Keratinocyte (primary cell): ENCODE results near the gene RAB4A. TPM values are rescaled to one million over a fixed set of nuclear protein-coding genes. Genes with fewer than 3 reads are reported as not detected.

Experiments
- DNase-seq: peaks from one replicate; pipeline ENCODE4 v3.0.0-alpha.2; 2011; ENCODE audit warnings: low read depth, missing footprints, low spot score
- FAIRE-seq: peaks from 2 replicates; lab custom pipeline; 2011; peaks lifted over from hg19 to GRCh38; lab: Jason Lieb, UNC
- H2AFZ ChIP-seq: 2 replicates; pipeline ENCODE4 v1.6.0; 2012; ENCODE audit warnings: low read length, control low read depth, inconsistent platforms; ENCODE audit not compliant: control insufficient read depth
- H3K27ac ChIP-seq: 2 replicates; pipeline ENCODE4 v1.5.1; 2011; ENCODE audit warnings: low read length; ENCODE audit not compliant: control insufficient read depth, insufficient read depth
- H3K27me3 ChIP-seq: 3 replicates; pipeline ENCODE4 v1.6.0; 2011; ENCODE audit warnings: low read length; ENCODE audit not compliant: control insufficient read depth, insufficient read depth; ENCODE audit errors: extremely low read depth
- H3K36me3 ChIP-seq, 2 experiments: 2 replicates in 1 of 2; 3 replicates in 1 of 2; pipeline ENCODE4 v1.5.1; 2011; ENCODE audit warnings: low read length in 2 of 2, mild to moderate bottlenecking in 1 of 2; ENCODE audit not compliant: control insufficient read depth in 2 of 2, insufficient read depth in 2 of 2; ENCODE audit errors: extremely low read depth in 1 of 2
- H3K4me1 ChIP-seq: 3 replicates; pipeline ENCODE4 v1.5.1; 2011; ENCODE audit warnings: low read length; ENCODE audit not compliant: control insufficient read depth, insufficient read depth; ENCODE audit errors: extremely low read depth
- H3K4me2 ChIP-seq: 3 replicates; pipeline ENCODE4 v1.6.0; 2011; ENCODE audit warnings: low read depth, low read length; ENCODE audit not compliant: control insufficient read depth, insufficient read depth; ENCODE audit errors: extremely low read depth
- H3K4me3 ChIP-seq, 3 experiments: fragments of 200-600 bp in 1 of 3; sonication (generic) in 1 of 3; 2 replicates in 2 of 3; 3 replicates in 1 of 3; pipeline ENCODE4 v1.5.1; 2011 to 2016; ENCODE audit warnings: low read length in 3 of 3, mild to moderate bottlenecking in 3 of 3, control low read depth in 2 of 3, inconsistent platforms in 1 of 3, low read depth in 1 of 3, mixed read lengths in 1 of 3, mixed run types in 1 of 3, moderate library complexity in 1 of 3; ENCODE audit not compliant: control insufficient read depth in 2 of 3, insufficient read depth in 2 of 3; ENCODE audit errors: extremely low read depth in 1 of 3
- H3K79me2 ChIP-seq: 2 replicates; pipeline ENCODE4 v1.6.0; 2012; ENCODE audit warnings: low read length; ENCODE audit not compliant: control insufficient read depth, insufficient read depth
- H3K9ac ChIP-seq: 3 replicates; pipeline ENCODE4 v1.6.0; 2011; ENCODE audit warnings: low read length; ENCODE audit not compliant: control insufficient read depth, insufficient read depth; ENCODE audit errors: extremely low read depth
- H3K9me1 ChIP-seq: 3 replicates; pipeline ENCODE4 v1.6.0; 2011; ENCODE audit warnings: low read length; ENCODE audit not compliant: control insufficient read depth, insufficient read depth; ENCODE audit errors: extremely low read depth
- H3K9me3 ChIP-seq: 2 replicates; pipeline ENCODE4 v1.5.1; 2012; ENCODE audit warnings: low read depth, low read length; ENCODE audit not compliant: control insufficient read depth
- H4K20me1 ChIP-seq: 3 replicates; pipeline ENCODE4 v1.6.0; 2011; ENCODE audit warnings: low read length; ENCODE audit not compliant: control insufficient read depth, insufficient read depth; ENCODE audit errors: extremely low read depth
- EZH2 ChIP-seq: IDR thresholded peaks from one replicate; pipeline ENCODE4 v1.6.1; 2012; ENCODE audit warnings: inconsistent platforms, mild to moderate bottlenecking, low read length, moderate library complexity
- dilution Hi-C: fragments of 300-500 bp; cut with MboI; formaldehyde crosslinking; loops from one replicate; pipeline ENCODE4 v1.7.0; 2020; ENCODE audit warnings: low sequenced_read_pairs; ENCODE audit not compliant: extremely low pct_ligation_motif_present
- polyA plus RNA-seq, 5 experiments: library from polyadenylated mRNA; depleted of rRNA in 3 of 5; stranded (reverse) in 3 of 5; stranded (forward) in 1 of 5; unstranded in 1 of 5; fragments of >200 nt; gene quantifications; 1 replicate in 1 of 5; 2 replicates in 3 of 5; 3 replicates in 1 of 5; pipeline versions ENCODE4 v1.2.1 to v1.2.3, GENCODE V29; 2011 to 2012; ENCODE audit warnings: missing spikeins in 2 of 5, low read depth in 1 of 5, low replicate concordance in 1 of 5
- TF ChIP-seq, protein P1 (sequence below), 3 experiments: IDR thresholded peaks in 1 of 3; conservative IDR thresholded peaks in 1 of 3; optimal IDR thresholded peaks in 1 of 3; 2 replicates in 2 of 3; 3 replicates in 1 of 3; pipeline versions ENCODE3 to v1.5.1; 2011; ENCODE audit warnings: low read length in 3 of 3, mild to moderate bottlenecking in 3 of 3, moderate library complexity in 2 of 3, control low read depth in 1 of 3, inconsistent platforms in 1 of 3; ENCODE audit not compliant: insufficient read depth in 2 of 3; ENCODE audit errors: extremely low read depth in 1 of 3

RAB4A gene
- polyA plus RNA-seq, 1 donor (not counting 4 experiments of a cell fraction or from before 2014, with no cell fraction given), result 54.7 TPM

DNA sequence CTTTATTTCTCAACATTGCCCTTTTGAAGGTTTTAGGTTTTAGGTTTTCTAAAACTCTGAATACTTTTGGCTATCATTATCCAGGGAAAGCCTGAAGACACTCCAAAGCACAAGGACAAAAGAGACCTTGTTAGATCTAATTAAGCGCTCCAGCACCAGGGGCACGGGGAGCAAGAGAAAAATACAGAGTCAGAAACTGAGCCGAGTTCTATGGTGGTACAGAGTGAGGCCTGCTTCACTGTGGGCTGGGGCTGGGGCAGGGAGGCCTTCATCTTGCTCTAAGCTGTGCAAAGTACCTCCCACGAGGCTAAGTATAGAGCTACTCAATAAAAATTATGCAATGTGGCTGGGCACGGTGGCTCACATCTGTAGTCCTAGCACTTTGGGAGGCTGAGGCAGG is 19.7 kb upstream of the RAB4A start:
- no peaks in the 10 kb centered on the region for H3K79me2 ChIP-seq
- dilution Hi-C loops, result no loop called here
- no peak overlapping the region for H3K27ac ChIP-seq
- H3K4me2 ChIP-seq, result no peak overlapping the region
- H3K27me3 ChIP-seq, result no peaks in the 10 kb centered on the region
- no peak overlapping the region for H2AFZ ChIP-seq
- H3K9ac ChIP-seq, result no peak overlapping the region
- FAIRE-seq (no peak), DNase-seq (no peak)
- no peaks in the 10 kb centered on the region for H4K20me1 ChIP-seq
- H3K9me1 ChIP-seq, result no peaks in the 10 kb centered on the region
- H3K9me3 ChIP-seq, result no peaks in the 10 kb centered on the region
- TF ChIP-seq EZH2, result no peak
- TF ChIP-seq, protein P1, sequence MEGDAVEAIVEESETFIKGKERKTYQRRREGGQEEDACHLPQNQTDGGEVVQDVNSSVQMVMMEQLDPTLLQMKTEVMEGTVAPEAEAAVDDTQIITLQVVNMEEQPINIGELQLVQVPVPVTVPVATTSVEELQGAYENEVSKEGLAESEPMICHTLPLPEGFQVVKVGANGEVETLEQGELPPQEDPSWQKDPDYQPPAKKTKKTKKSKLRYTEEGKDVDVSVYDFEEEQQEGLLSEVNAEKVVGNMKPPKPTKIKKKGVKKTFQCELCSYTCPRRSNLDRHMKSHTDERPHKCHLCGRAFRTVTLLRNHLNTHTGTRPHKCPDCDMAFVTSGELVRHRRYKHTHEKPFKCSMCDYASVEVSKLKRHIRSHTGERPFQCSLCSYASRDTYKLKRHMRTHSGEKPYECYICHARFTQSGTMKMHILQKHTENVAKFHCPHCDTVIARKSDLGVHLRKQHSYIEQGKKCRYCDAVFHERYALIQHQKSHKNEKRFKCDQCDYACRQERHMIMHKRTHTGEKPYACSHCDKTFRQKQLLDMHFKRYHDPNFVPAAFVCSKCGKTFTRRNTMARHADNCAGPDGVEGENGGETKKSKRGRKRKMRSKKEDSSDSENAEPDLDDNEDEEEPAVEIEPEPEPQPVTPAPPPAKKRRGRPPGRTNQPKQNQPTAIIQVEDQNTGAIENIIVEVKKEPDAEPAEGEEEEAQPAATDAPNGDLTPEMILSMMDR (optimal IDR thresholded peaks at IDR 0.05 in 1 of 3, IDR thresholded peaks at IDR 0.05 in 1 of 3, conservative IDR thresholded peaks at IDR 0.05 in 1 of 3; ENCODE audit: extremely low read depth in 1 of 3, insufficient read depth in 2 of 3, low read length in 3 of 3), result no peak
- H3K4me3 ChIP-seq, result no peak overlapping the region
- no peaks in the 10 kb centered on the region for H3K36me3 ChIP-seq
- peaks cover 14% of the 10 kb centered on the region for H3K4me1 ChIP-seq

GRCh38 chr1:229252228-229252984 is 18.5 kb upstream of the RAB4A start:
- H3K79me2 ChIP-seq, result no peaks in the 10 kb centered on the region
- no peaks in the 10 kb centered on the region for H3K36me3 ChIP-seq
- no peaks in the 10 kb centered on the region for H4K20me1 ChIP-seq
- dilution Hi-C loops, result no loop called here
- H3K9me1 ChIP-seq, result no peaks in the 10 kb centered on the region
- H3K4me1 ChIP-seq, result peaks cover 14% of the 10 kb centered on the region
- H3K9me3 ChIP-seq, result no peaks in the 10 kb centered on the region
- FAIRE-seq (no peak), DNase-seq (no peak)
- no peak overlapping the region for H3K4me3 ChIP-seq
- H3K9ac ChIP-seq, result no peak overlapping the region
- H3K27me3 ChIP-seq, result no peaks in the 10 kb centered on the region
- H3K4me2 ChIP-seq, result no peak overlapping the region
- no peak overlapping the region for H2AFZ ChIP-seq
- TF ChIP-seq, protein P1 (optimal IDR thresholded peaks at IDR 0.05 in 1 of 3, IDR thresholded peaks at IDR 0.05 in 1 of 3, conservative IDR thresholded peaks at IDR 0.05 in 1 of 3; ENCODE audit: extremely low read depth in 1 of 3, insufficient read depth in 2 of 3, low read length in 3 of 3), result no peak
- TF ChIP-seq EZH2, result no peak
- no peak overlapping the region for H3K27ac ChIP-seq
